HepG2 (cell line): ENCODE data around the gene TRIM25. TPM values are rescaled to one million over a fixed set of nuclear protein-coding genes. Genes with fewer than 3 reads are reported as not detected.
A peak's percentile ranks its signal among the peaks of the same experiment; 100 is the strongest.

ENCODE experiments used
- ARNT ChIP-seq: fragments of 450-650 bp; IDR thresholded peaks from 2 replicates; pipeline ENCODE4 v1.6.1; 2017
- BORCS8-MEF2B ChIP-seq: sonication (generic); formaldehyde crosslinking; IDR thresholded peaks from 2 replicates; pipeline ENCODE4 v1.8.0; 2022; ENCODE audit warnings: mild to moderate bottlenecking, missing genetic modification reagents
- GATA4 ChIP-seq: sonication (generic); IDR thresholded peaks from 2 replicates; pipeline ENCODE4 v1.6.1; 2016; ENCODE audit warnings: antibody characterized with exemption, low read depth, borderline replicate concordance
- GZF1 ChIP-seq: sonication (generic); formaldehyde crosslinking; IDR thresholded peaks from 2 replicates; pipeline ENCODE4 v1.5.1; 2020; ENCODE audit warnings: mild to moderate bottlenecking, missing genetic modification reagents
- KDM1A ChIP-seq: IDR thresholded peaks from 2 replicates; pipeline ENCODE4 v1.6.1; 2016; ENCODE audit warnings: missing compliant biosample characterization
- MIER3 ChIP-seq: IDR thresholded peaks from 2 replicates; pipeline ENCODE4 v1.6.1; 2016; ENCODE audit warnings: missing compliant biosample characterization, borderline replicate concordance
- NFYC ChIP-seq: IDR thresholded peaks from 2 replicates; pipeline ENCODE4 v1.6.1; 2016; ENCODE audit warnings: missing genetic modification reagents, missing compliant biosample characterization
- NKX3-1 ChIP-seq: sonication (generic); formaldehyde crosslinking; IDR thresholded peaks from 2 replicates; pipeline ENCODE4 v1.5.0; 2020; ENCODE audit warnings: missing genetic modification reagents
- PAX8 ChIP-seq: sonication (generic); formaldehyde crosslinking; IDR thresholded peaks from 2 replicates; pipeline ENCODE4 v1.8.0; 2022; ENCODE audit warnings: mild to moderate bottlenecking, missing genetic modification reagents, borderline replicate concordance
- PTBP1 ChIP-seq: fragments of 200-400 bp; formaldehyde crosslinking; IDR thresholded peaks from 2 replicates; pipeline ENCODE4 v1.6.1; 2018; ENCODE audit warnings: low read length, low read depth; ENCODE audit not compliant: poor library complexity, severe bottlenecking
- RORA ChIP-seq: sonication (generic); formaldehyde crosslinking; IDR thresholded peaks from 2 replicates; pipeline ENCODE4 v1.5.0; 2020; ENCODE audit warnings: mild to moderate bottlenecking, missing genetic modification reagents, moderate library complexity
- RXRA ChIP-seq: sonication (generic); formaldehyde crosslinking; IDR thresholded peaks from 2 replicates; pipeline ENCODE4 v1.5.1; 2020; ENCODE audit warnings: missing genetic modification reagents
- SAP130 ChIP-seq: IDR thresholded peaks from 2 replicates; pipeline ENCODE4 v1.6.1; 2016; ENCODE audit warnings: low read depth
- SATB2 ChIP-seq: sonication (generic); formaldehyde crosslinking; IDR thresholded peaks from 2 replicates; pipeline ENCODE4 v1.5.0; 2020; ENCODE audit warnings: missing genetic modification reagents
- SOX6 ChIP-seq, 2 experiments: fragments of 450-650 bp in 1 of 2; sonication (generic) in 1 of 2; formaldehyde crosslinking in 1 of 2; IDR thresholded peaks; 2 replicates each; pipeline versions ENCODE4 v1.4.0 to v1.6.1; 2017 to 2020; ENCODE audit warnings: antibody characterized with exemption in 1 of 2, mild to moderate bottlenecking in 1 of 2, missing genetic modification reagents in 1 of 2
- ZFP36 ChIP-seq: fragments of 150-350 bp; IDR thresholded peaks from 2 replicates; pipeline ENCODE4 v1.6.1; 2018; ENCODE audit warnings: borderline replicate concordance, low read length, low read depth; ENCODE audit not compliant: partially characterized antibody
- ZKSCAN1 ChIP-seq: fragments of 150-350 bp; IDR thresholded peaks from 2 replicates; pipeline ENCODE4 v1.6.1; 2014; ENCODE audit warnings: low read length
- ZNF17 ChIP-seq: sonication (generic); formaldehyde crosslinking; IDR thresholded peaks from 2 replicates; pipeline ENCODE4 v1.5.0; 2020; ENCODE audit warnings: mild to moderate bottlenecking, missing genetic modification reagents
- ZNF20 ChIP-seq: sonication (generic); formaldehyde crosslinking; IDR thresholded peaks from 2 replicates; pipeline ENCODE4 v1.4.0; 2020; ENCODE audit warnings: mild to moderate bottlenecking, moderate library complexity, missing genetic modification reagents
- ZNF251 ChIP-seq: sonication (generic); formaldehyde crosslinking; IDR thresholded peaks from 2 replicates; pipeline ENCODE4 v1.9.0; 2021; ENCODE audit warnings: mild to moderate bottlenecking, missing genetic modification reagents
- ZNF3 ChIP-seq: IDR thresholded peaks from 2 replicates; pipeline ENCODE4 v1.7.0; 2017; ENCODE audit warnings: inconsistent platforms
- ZNF335 ChIP-seq: sonication (generic); formaldehyde crosslinking; IDR thresholded peaks from 2 replicates; pipeline ENCODE4 v1.4.0; 2020; ENCODE audit warnings: missing genetic modification reagents
- ZNF501 ChIP-seq: sonication (generic); formaldehyde crosslinking; IDR thresholded peaks from 2 replicates; pipeline ENCODE4 v1.5.1; 2020; ENCODE audit warnings: mild to moderate bottlenecking, moderate library complexity, missing genetic modification reagents
- ZNF607 ChIP-seq: sonication (generic); formaldehyde crosslinking; IDR thresholded peaks from 2 replicates; pipeline ENCODE4 v1.5.1; 2020; ENCODE audit warnings: missing genetic modification reagents, mild to moderate bottlenecking, borderline replicate concordance
- polyA plus RNA-seq, 8 experiments: library from polyadenylated mRNA; depleted of rRNA in 3 of 8; stranded (reverse) in 7 of 8; unstranded in 1 of 8; fragments of >200 nt; fragmentation: Illumina TruSeq in 4 of 8; extraction: Trizol in 4 of 8; gene quantifications; 2 replicates each; pipeline versions ENCODE4 v1.2.1 to v1.2.3, GENCODE V29; 2011 to 2016; ENCODE audit warnings: low read depth in 4 of 8, missing spikeins in 1 of 8, mixed read lengths in 1 of 8; ENCODE audit not compliant: insufficient read depth in 1 of 8
- total RNA-seq, 5 experiments: library from RNA; depleted of rRNA; stranded (reverse); fragments of >200 nt; fragmentation: Illumina TruSeq; extraction: Trizol; gene quantifications; 2 replicates each; pipeline ENCODE4 v1.2.3, GENCODE V29; 2016; ENCODE audit warnings: low read depth in 1 of 5
- TF ChIP-seq, protein P1 (sequence below): sonication (generic); formaldehyde crosslinking; IDR thresholded peaks from 2 replicates; pipeline ENCODE4 v1.5.1; 2020; ENCODE audit warnings: mild to moderate bottlenecking, missing genetic modification reagents
- TF ChIP-seq, protein P2 (sequence below): sonication (generic); formaldehyde crosslinking; IDR thresholded peaks from 2 replicates; pipeline ENCODE4 v1.5.0; 2020; ENCODE audit warnings: mild to moderate bottlenecking, low read depth, missing genetic modification reagents, borderline replicate concordance
- TF ChIP-seq, protein P3 (sequence below): sonication (generic); formaldehyde crosslinking; IDR thresholded peaks from 2 replicates; pipeline ENCODE4 v1.8.0; 2022; ENCODE audit warnings: mild to moderate bottlenecking, missing genetic modification reagents; ENCODE audit not compliant: insufficient replicate concordance

TRIM25 gene
- total and polyA plus RNA-seq, 2 of the 13 experiments (the other 11 are each of a cell fraction or from before 2014, with no cell fraction given): 30.8 to 42.2 TPM

DNA sequence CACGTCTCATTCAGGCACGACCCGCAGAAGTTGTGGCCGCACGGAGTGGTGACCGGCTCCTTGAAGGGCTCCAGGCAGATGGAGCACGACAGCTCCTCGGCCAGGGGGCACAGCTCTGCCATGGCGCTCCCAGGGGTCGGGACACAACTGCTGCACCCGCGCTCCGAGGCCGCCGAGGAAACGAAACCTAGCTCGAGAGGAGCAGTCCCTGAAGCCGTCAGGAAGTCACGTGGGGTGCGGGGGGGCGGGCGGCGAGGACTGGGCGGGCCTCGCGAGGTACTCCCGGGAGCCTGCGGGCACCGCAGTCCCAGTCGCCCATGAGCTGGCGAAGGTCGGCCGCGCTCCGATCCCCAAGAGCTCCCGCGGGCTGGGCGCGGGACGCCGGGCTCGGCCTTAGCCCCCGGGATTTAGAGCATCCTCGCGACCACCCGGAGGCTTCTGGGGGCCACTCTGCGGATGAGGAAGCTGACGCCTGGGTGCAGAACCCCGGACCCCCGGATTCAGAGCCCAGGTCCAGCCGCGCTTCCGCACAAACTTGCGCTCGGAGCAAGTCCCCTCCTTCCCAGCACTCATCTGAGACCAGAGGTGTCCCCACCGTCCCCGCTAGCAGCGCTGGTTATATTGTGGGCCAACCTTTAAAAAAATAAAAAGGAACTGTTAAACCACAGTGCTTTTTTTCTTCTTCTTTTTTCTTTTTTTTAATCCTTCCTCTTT, at the start of gene TRIM25 (continued):
- TF ChIP-seq MIER3: peak; percentile 70
- 0 out of 2 replicates have a peak, but pooled peaks have one; percentile 39 for TF ChIP-seq ZNF3
- peak; percentile 80 for TF ChIP-seq BORCS8-MEF2B (CRISPR knock-in tag)
- peak; percentile 88; the same call in 1 of the 2 replicates for TF ChIP-seq GATA4
- no peak for TF ChIP-seq PTBP1
- peak; percentile 56 for TF ChIP-seq SATB2
- 0 out of 2 replicates have a peak, but pooled peaks have one; percentile 3 for TF ChIP-seq ZNF17 (CRISPR knock-in tag)
- peak; percentile 93 for TF ChIP-seq ZNF607 (CRISPR knock-in tag)
- no peak for TF ChIP-seq ARNT
- no peak; the same call in none of the 2 replicates for TF ChIP-seq ZNF501
- no peak; the same call in 1 of the 2 replicates for TF ChIP-seq ZNF20 (CRISPR knock-in tag)
- TF ChIP-seq RORA: no peak; the same call in 1 of the 2 replicates
- peak; percentile 48; the same call in 1 of the 2 replicates for TF ChIP-seq GZF1
- TF ChIP-seq KDM1A (CRISPR knock-in tag): no peak
- peak; percentile 86 for TF ChIP-seq SAP130 (CRISPR knock-in tag)
- TF ChIP-seq, protein P1, sequence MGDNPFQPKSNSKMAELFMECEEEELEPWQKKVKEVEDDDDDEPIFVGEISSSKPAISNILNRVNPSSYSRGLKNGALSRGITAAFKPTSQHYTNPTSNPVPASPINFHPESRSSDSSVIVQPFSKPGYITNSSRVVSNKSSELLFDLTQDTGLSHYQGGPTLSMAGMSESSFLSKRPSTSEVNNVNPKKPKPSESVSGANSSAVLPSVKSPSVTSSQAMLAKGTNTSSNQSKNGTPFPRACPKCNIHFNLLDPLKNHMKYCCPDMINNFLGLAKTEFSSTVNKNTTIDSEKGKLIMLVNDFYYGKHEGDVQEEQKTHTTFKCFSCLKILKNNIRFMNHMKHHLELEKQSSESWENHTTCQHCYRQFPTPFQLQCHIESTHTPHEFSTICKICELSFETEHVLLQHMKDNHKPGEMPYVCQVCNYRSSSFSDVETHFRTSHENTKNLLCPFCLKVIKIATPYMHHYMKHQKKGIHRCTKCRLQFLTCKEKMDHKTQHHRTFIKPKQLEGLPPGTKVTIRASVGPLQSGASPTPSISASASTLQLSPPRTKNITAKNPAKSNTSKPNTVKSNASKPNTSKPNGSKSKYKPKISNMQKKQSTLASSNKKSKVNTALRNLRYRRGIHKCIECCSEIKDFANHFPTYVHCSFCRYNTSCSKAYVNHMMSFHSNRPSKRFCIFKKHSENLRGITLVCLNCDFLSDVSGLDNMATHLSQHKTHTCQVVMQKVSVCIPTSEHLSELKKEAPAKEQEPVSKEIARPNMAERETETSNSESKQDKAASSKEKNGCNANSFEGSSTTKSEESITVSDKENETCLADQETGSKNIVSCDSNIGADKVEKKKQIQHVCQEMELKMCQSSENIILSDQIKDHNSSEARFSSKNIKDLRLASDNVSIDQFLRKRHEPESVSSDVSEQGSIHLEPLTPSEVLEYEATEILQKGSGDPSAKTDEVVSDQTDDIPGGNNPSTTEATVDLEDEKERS (CRISPR knock-in tag): peak; percentile 75
- peak; percentile 24; the same call in 1 of the 2 replicates for TF ChIP-seq NFYC (CRISPR knock-in tag)
- TF ChIP-seq PAX8 (CRISPR knock-in tag): peak; percentile 83; the same call in 1 of the 2 replicates
- TF ChIP-seq, protein P2, sequence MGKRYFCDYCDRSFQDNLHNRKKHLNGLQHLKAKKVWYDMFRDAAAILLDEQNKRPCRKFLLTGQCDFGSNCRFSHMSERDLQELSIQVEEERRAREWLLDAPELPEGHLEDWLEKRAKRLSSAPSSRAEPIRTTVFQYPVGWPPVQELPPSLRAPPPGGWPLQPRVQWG (CRISPR knock-in tag): no peak
- peak; percentile 93; the same call in 1 of the 2 replicates for TF ChIP-seq NKX3-1 (CRISPR knock-in tag)
- TF ChIP-seq ZNF335 (CRISPR knock-in tag): no peak; the same call in 1 of the 2 replicates
- TF ChIP-seq RXRA: peak; percentile 72
- no peak for TF ChIP-seq SOX6 (IDR thresholded peaks at IDR 0.05)
- TF ChIP-seq SOX6 (CRISPR knock-in tag; IDR thresholded peaks at IDR 0.05): peak; percentile 60
- TF ChIP-seq ZKSCAN1: peak; percentile 28; the same call in 1 of the 2 replicates
- TF ChIP-seq ZNF251 (CRISPR knock-in tag): peak; percentile 87
- TF ChIP-seq, protein P3, sequence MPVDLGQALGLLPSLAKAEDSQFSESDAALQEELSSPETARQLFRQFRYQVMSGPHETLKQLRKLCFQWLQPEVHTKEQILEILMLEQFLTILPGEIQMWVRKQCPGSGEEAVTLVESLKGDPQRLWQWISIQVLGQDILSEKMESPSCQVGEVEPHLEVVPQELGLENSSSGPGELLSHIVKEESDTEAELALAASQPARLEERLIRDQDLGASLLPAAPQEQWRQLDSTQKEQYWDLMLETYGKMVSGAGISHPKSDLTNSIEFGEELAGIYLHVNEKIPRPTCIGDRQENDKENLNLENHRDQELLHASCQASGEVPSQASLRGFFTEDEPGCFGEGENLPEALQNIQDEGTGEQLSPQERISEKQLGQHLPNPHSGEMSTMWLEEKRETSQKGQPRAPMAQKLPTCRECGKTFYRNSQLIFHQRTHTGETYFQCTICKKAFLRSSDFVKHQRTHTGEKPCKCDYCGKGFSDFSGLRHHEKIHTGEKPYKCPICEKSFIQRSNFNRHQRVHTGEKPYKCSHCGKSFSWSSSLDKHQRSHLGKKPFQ (CRISPR knock-in tag): peak; percentile 89
- TF ChIP-seq ZFP36: no peak
